Superior temporal gyrus (tissue), 1 donor: ENCODE measurements around the gene EAPP.
"Not testable (repeated sequence)": the region's sequence is repeated elsewhere in the genome, so short reads cannot be mapped to it uniquely, and the experiment has no call there.

ENCODE experiments used
- DNase-seq: peaks from one replicate; pipeline ENCODE4 v3.0.0-alpha.2; 2016; ENCODE audit errors: extremely low spot score

Gene EAPP

DNA sequence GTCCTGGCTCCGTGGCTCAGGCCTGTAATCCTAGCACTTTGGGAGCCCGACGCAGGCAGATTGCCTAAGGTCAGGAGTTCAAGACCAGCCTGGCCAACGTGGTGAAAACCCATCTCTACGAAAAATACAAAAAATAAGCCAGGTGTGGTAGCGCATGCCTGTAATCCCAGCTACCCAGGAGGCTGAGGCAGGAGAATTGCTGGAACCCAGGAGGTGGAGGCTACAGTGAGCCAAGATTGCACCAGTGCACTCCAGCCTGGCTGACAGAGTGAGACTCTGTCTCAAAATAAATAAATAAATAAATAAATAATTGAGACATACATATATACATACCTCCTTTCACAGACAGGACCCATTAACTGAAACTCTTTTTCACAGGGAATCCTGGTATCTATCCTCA is 1.4 kb downstream of the EAPP start:
- not testable (repeated sequence) for DNase-seq

DNA sequence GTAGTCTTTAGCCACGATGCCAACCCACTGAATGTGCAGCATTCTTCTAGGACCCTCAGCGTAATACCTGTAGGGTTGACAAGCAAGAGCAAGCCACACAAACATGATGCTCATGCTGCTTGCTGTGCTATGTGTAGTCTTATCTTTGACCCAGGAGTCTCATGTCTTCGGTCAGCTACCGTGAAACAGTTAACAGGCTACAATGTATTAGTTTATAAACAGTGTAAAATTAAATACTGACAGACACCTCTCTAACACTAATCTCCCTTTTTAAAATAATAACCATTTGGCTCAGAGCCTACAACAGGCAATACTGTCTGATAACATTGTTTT is 1.9 kb downstream of the EAPP start:
- DNase-seq: no peak

DNA sequence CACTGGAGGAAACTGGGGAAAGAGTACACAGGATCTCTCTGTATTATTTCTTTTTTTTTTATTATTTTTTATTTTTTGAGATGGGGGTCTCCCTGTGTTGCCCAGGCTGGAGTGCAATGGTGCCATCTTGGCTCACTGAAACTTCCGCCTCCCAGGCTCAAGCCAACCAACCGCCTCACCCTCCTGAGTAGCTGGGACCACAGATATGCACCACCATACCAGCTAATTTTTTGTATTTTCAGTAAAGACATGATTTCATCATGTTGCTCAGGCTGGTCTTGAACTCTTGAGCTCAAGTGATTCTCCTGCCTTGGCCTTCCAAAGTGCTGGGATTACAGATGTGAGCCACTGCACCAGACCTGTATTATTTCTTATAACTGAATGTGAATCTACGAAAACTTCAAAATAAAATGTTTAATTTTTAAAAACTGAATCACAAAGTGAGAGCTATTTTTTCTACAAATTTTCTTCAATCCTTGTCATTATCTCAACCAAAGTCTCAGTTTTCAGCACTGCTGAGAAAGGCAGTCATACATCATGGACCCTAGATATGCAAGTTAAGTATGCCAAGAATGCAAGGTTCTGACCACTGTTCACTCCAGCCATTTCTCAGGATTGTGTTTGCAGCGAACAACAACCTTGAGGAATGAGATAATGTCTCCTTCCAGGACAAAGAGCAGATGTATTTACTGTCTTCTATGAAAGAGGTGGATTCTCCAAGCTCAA is 2.4 kb downstream of the EAPP start:
- DNase-seq: no peak

DNA sequence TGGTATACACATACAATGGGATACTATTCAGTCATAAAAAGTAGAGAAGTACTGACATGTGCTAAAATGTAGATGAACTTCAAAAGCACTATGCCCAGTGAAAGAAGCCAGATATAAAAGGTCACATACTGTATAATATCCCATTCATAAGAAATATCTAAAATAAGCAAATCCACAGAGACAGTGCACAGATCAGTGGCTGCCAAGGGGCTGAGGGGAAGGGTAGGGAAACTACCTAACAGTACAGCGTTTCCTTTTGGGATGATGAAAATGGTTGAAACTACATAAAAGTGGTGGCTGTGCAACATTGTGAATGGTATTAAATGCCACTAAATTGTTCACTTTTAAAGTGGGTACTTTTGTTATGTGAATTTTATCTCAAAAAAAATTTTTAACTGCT is 11.9 kb downstream of the EAPP start:
- DNase-seq: no peak

DNA sequence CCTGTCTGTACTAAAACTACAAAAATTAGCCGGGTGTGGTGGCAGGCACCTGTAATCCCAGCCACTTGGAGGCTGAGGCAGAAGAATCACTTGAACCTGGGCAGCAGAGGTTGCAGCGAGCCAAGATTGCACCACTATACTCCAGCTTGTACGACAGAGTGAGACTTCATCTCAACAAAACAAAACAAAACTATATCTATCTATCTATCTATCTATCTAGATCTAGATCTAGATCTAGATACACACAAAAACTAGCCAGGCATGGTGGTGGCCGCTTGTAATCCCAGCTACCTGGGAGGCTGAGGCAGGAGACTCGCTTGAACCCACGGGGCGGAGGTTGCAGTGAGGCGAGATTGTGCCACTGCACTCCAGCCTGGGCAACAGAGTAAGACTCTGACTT is 15.3 kb downstream of the EAPP start:
- not testable (repeated sequence) for DNase-seq

DNA sequence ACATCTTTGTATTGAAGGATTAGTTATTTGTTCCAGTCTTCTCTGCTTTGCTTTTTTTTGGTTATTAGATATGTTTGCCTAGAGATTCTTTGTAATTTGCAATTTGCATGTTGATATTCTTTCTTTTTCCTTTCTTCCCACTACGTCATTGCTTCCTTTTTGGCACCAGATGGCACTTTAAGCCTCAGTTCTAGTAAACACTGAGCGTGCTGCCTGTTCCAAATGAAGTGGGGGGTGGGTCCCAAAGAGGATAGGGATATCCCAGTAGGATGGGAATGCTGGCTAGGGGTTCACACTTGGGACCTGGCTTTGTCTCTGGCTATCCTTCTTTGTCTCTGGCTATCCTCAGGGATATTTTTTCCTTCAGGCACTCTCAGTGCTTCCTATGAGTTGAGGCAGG is 17.0 kb downstream of the EAPP start:
- DNase-seq: no peak

DNA sequence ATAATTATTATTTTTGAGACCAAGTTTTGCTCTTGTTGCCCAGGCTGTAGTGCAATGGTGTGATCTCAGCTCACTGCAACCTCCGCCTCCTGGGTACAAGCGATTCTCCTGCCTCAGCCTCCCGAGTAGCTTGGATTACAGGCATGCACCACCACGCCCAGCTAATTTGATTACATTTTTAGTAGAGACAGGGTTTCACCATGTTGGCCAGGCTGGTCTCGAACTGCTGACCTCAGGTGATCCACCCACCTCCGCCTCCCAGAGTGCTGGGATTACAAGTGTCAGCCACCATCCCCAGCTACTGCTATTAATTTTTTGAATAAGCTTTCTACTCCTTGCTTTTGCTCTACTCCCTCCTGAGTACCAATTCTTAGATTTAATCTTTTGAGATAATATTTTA is 18.4 kb downstream of the EAPP start:
- DNase-seq: not testable (repeated sequence)

DNA sequence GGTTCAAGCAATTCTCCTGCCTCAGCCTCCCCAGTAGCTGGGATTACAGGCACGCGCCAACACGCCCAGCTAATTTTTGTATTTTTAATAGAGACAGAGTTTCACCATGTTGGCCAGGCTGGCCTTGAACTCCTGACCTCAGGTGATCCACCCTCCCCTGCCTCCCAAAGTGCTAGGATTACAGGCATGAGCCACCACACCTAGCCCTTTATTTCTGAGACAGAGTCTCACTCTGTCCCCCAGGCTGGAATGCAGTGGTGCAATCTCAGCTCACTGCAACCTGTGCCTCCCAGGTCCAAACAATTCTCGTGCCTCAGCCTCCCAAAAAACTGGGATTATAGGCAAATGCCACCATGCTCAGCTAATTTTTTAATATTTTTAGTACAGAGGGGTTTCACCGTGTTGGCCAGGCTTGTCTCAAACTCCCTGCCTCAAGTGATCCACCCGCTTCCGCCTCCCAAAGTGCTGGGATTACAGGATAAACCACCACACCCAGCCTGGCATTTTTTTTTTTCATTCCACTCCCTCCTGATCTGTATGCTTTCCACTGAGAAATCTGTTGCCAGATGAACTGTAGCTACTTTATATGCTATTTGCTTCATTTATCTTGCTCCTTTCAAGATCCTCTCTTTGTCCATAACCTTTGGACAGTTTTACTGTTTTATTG is 19.1 kb downstream of the EAPP start:
- DNase-seq: not testable (repeated sequence)

DNA sequence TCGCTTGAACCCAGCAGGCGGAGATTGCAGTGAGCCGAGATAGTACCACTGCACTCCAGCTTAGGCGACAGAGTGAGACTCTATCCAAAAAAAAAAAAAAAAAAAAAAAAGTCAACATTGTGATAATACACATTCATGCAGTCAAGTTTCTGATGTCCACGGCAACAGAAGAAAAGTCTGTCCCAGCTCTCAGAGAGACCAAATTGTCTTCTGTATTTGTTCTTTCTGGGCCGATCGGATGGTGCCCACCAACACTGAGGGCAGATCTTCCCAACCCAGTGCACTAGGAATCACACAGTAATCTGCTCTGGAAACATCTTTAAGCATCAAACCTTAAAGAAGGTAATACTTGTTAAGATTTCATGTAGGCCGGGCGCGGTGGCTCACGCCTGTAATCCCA is 31.6 kb downstream of the EAPP start:
- DNase-seq: no peak

DNA sequence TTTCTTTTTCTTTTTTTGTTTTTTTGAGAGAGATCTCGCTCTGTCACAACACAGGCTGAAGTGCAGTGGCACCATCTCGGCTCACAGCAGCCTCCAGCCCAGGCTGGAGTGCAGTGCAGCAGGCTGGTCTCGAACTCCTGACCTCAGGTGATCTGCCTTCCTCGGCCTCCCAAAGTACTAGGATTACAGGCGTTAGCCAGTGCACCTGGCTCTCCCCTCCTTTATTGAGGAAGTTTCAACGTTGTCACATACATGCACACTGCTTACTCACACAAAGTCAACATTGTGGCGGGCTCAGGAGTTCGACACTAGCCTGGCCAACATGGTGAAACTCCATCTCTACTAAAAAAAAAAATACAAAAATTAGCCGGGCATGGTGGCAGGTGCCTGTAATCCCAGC is 32.0 kb downstream of the EAPP start:
- no peak for DNase-seq

DNA sequence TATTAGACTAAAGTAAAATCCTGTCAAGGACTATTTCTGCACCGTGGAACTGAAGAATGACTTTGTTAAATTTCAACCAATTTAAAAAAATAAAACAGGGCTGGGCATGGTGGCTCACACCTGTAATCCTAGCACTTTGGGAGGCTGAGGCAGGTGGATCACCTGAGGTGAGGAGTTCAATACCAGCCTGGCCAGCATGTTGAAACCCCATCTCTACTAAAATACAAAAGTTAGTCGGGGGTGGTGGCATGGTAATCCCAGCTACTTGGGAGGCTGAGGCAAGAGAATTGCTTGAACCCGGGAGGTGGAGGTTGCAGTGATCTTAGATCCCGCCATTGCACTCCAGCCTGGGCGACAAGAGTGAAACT is 34.4 kb downstream of the EAPP start:
- DNase-seq: not testable (repeated sequence)

DNA sequence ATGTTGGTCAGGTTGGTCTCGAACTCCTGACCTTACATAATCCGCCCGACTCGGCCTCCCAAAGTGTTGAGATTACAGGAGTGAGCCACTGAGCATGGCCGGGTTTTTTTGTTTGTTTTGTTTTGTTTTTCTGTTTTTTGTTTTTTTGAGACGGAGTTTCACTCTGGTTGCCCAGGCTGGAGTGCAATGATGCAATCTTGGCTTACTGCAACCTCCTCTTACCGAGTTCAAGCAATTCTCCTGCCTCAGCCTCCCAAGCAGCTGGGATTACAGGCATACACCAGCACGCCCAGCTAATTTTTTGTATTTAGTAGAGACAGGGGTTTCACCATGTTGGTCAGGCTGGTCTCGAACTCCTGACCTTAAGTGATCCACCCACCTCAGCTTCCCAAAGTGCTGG is 35.5 kb downstream of the EAPP start:
- DNase-seq: not testable (repeated sequence)

DNA sequence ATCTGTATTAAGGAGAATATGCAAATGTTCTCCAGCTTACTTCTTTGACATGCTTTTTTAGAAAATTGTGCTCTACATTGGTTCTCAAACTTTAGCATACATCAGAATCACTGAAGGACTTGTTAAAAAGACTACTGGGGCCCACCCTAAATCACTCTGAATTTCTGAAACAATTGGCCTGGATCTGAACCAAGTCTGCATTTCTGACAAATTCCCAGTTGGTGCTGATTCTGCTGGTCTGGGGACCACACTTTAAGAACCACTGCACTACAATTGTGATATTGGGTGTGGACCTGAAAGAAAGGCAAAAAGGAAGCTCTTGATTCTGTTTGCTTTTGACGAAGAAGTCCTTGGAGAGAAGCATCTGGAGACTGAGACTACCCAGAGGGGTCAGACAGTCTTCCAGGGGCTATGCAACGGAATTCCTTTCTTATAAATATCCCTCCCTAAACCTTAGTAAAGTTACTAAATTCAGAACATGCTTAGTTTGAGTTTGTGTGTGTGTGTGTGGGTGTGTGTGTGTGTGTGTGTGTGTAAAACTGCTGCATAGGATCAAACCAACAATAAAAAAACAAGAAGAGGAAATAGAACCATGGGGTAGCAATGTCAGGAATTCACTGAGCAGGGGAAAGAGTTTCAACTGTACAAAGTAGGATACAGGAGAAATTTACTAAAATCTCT is 36.8 kb downstream of the EAPP start:
- no peak for DNase-seq

DNA sequence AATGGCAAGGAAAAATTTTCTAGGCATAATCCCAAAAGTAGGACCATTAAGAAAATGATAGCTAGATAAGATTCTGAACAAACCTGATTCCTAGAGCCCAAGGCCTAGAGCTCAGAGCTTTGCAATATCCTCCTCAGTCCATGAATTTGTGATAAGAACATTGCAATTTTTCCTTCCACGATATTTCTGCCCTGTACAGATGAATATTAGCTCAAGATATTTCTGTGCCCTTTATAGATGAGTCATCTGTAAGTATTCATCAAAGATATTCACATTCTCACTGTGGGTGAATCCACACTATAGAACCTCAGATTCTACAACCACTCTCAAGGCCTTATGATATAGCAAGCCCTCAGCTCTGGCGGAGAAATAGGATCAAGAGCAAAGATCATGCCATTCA is 37.5 kb downstream of the EAPP start:
- no peak for DNase-seq

DNA sequence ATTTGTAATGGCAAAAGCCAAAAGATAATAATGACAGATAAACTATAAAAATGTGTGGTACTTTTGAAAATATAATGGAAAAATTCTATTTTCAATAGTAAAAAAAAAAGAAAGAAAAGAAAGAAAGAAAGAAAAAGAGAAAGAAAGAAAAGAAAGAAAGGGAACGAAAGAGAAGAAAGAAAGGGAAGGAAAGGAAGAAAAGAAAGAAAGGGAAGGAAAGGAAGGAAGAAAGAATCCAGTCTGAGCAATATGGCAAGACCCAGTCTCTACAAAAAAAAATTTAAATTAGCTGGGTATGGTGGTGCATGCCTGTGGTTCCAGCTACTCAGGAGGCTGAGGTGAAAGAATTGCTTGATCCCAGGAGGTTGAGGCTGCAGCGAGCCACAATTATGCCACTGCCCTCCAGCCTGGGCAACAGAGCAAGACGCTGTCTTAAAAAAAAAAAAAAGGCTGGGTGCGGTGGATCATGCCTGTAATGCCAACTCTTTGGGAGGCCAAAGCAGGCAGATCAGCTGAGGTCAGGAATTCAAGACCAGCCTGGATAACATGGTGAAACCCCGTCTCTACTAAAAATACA is 38.4 kb downstream of the EAPP start:
- DNase-seq: no peak

DNA sequence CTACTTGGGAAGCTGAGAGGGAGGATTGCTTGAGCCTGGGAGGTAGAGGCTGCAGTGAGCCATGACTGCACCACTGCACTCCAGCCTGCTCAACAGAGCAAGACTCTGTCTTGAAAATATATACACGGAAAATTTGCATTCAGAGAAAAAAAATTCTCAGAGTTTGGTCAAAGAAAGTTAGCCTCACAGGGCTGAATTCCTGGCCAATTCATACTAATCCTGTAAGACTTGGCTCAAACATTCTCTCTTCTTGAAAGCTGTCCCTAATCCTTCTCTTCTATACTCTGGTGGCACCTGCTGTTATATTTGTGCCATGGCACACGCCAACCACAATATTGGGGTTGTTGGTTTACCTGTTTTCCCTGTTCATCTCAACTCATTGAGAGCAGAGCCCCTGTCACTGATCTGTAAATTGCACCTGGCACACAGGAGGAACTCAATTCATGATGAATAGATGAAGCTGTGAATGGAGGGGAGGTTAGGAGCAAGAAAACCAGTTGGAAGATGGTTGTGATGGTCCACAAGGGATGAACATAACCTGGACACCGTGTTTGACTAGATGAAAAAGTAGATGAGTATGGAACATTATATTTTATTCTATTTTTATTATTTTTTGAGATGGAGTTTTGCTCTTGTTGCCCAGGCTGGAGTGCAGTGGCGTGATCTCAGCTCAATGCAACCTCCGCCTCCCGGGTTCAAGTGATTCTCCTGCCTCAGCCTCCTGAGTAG is 40.7 kb downstream of the EAPP start:
- DNase-seq: no peak

DNA sequence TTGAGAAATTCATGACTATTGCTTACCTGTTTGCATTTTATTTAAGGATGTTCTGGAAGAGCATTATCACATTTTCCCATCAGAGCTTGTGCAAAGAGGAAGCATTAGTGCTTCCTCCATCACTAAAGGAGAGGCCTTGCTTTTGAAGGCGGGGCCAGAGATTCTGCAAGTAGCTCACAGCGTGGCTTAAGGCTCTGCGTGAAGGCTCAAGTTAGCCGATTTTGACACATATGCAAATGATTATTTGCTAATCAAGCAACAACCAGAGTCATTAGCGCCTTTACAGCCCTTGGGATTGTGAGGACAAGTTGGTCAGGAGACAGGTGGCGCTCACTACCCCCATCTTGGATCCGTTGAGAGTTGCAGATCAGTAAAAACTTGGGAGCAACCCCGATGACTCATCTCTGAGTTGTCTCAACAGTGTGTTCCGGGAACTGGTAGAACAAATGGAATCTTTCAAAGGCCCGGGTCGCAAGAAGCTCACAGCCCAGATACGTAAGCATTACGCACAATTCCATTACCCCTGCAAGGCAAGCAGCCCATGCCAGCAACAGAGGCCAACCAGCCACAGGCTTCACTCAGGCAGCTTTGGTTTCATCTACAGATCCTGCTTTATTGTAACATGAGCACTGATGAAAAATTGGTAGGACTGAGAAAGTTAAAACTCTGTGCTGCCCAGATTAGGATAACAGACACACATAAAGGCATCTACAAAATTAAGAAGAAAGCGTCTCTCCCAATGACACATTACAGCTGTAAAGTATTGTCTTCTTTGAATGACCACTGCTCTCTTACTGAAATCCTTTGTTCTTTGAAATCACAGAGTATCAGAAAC is 42.6 kb downstream of the EAPP start:
- peak; percentile 73 for DNase-seq

DNA sequence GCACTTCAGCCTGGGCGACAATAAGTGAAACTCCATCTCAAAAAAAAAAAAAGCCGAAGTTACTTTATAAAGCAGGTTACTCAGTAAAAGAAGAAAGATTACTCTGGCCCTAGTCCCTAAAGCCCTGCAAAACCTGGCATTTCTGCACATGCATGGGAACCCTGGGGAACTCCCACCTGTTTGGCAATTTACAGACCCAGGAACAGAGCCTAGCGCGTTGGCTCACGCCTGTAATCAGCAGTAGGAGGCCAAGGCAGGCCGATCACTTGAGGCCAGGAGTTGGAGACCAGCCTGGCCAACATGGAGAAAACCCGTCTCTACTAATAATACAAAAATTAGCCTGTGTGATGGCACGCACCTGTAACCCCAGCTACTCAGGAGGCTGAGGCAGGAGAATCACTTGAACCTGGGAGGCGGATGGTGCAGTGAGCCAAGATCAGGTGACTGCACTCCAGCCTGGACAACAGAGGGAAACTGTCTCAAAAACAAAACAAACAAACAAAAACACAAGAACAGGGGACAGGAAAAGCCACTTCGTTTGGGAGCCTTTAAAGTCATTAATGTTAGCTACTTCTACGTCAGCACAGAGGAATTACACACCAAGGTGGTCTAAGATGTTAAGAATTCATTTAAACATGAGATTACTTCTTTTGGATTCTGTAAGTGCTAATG is 43.4 kb downstream of the EAPP start:
- DNase-seq: no peak

DNA sequence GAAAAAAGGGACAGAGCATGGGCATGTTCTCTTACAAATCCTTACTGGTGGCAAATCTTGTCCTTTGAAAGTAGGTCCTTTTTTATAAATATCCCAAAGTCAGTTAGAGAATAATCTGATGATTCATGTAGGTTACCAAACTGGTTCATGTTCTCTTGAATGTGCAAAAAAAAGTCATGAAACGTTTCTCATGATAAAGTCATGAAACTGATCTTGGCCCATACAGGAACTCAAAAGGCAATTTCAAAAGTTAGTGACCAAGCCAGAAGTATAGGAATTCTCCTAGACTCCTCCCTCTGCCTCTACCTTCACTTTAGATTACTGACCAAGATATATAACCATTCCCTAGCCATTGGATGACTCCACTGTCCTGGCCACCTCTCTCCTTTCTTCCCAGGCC is 50.2 kb downstream of the EAPP start:
- peak; percentile 18 for DNase-seq

DNA sequence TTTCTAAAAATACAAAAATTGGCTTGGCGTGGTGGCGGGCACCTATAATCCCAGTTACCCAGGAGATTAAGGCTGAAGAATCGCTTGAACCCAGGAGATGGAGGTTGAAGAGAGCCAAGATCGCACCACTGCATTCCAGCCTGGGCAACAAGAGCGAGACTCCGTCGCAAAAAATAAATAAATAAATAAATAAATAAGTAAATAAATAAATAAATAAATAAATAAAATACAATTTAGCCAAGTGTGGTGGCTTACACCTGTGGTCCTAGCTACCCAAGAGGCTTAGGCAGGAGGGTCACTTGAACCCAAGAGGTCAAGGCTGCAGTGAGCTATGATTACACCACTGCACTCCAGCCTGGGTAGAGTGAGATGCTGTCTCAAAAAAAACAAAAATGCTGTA is 51.0 kb downstream of the EAPP start:
- no peak for DNase-seq

DNA sequence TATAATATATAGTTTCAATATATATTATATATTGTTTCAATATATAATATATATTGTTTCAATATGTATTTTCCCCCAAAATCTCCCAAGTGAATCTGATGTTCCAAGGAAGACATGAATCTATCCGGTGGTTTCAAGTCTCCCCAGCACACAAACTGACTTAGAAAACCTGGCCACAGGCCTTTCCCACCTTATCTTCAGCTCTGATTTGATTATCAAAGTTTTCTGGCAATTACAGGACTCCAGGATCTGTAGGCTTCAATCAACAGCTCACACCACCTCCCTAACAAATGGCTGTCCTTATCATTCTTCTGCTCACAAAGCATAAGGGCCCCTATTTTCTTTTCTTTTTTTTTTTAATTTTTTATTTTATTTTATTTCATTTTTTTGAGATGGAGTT is 54.8 kb downstream of the EAPP start:
- no peak for DNase-seq
